GM06990 (cell line): ENCODE measurements around the gene TNP2.

Experiments used
- DNase-seq: peaks from one replicate; pipeline ENCODE4 v3.0.0-alpha.2; 2011; ENCODE audit not compliant: insufficient read length; ENCODE audit errors: extremely low read depth
- H3K27me3 ChIP-seq: replicated peaks from 2 replicates; pipeline ENCODE4 v1.6.0; 2011; ENCODE audit warnings: low read length; ENCODE audit not compliant: control insufficient read depth, insufficient read depth
- H3K36me3 ChIP-seq: 2 replicates; pipeline ENCODE4 v1.5.1; 2011; ENCODE audit warnings: low read length; ENCODE audit not compliant: control insufficient read depth, insufficient read depth
- H3K4me3 ChIP-seq: replicated peaks from 2 replicates; pipeline ENCODE4 v1.5.1; 2011; ENCODE audit warnings: low read depth, mild to moderate bottlenecking, control low read depth, low read length
- TF ChIP-seq, protein P1 (sequence below): IDR thresholded peaks from 2 replicates; pipeline ENCODE4 v1.5.1; 2011; ENCODE audit warnings: low read length, control low read depth, mild to moderate bottlenecking, inconsistent platforms; ENCODE audit not compliant: insufficient read depth, poor library complexity, severe bottlenecking

TNP2 gene

DNA sequence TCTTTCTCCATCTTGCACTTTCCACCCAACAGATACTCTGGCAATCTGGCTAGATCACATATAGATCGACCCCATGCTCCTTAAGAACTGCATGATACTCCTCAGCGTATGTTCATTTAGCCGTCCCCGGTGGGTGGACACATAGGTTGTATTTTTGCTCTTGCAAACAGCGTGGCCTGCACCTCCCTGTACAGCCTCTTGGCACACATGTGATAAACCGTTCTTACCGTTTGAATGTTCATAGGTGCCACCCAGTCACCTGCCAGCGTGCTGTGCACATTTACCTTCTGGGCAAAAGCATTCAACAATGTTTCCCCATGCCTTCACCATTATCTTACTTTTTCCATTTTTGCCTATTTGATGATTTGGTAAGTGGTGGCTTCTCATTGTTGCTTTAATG lies 6.2 kb downstream of the TNP2 start:
- H3K27me3 ChIP-seq: no peaks in the 10 kb centered on the region
- H3K4me3 ChIP-seq: no peak overlapping the region
- no peak for DNase-seq
- TF ChIP-seq, protein P1, sequence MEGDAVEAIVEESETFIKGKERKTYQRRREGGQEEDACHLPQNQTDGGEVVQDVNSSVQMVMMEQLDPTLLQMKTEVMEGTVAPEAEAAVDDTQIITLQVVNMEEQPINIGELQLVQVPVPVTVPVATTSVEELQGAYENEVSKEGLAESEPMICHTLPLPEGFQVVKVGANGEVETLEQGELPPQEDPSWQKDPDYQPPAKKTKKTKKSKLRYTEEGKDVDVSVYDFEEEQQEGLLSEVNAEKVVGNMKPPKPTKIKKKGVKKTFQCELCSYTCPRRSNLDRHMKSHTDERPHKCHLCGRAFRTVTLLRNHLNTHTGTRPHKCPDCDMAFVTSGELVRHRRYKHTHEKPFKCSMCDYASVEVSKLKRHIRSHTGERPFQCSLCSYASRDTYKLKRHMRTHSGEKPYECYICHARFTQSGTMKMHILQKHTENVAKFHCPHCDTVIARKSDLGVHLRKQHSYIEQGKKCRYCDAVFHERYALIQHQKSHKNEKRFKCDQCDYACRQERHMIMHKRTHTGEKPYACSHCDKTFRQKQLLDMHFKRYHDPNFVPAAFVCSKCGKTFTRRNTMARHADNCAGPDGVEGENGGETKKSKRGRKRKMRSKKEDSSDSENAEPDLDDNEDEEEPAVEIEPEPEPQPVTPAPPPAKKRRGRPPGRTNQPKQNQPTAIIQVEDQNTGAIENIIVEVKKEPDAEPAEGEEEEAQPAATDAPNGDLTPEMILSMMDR: no peak
- no peaks in the 10 kb centered on the region for H3K36me3 ChIP-seq

DNA sequence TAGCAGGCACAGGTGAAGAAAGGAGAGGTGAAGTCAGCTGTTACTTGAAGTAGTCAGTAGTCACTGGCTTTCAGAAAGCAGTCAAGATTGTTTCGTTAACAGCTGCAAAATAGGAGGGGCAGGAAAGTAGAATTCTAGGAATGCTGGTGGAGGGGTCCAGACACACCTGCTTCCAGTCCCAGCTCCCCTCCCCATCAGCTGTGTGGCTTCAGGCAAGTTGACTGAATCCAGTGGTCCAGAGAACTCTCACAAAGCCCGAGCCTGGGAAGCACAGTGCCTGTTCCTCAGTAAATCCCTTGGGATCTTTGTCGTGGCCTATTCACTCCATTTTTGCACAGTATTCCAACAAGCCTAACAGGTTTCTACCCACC lies 8.5 kb downstream of the TNP2 start:
- no peaks in the 10 kb centered on the region for H3K27me3 ChIP-seq
- DNase-seq: no peak
- H3K36me3 ChIP-seq: no peaks in the 10 kb centered on the region
- TF ChIP-seq, protein P1: no peak
- H3K4me3 ChIP-seq: no peak overlapping the region

DNA sequence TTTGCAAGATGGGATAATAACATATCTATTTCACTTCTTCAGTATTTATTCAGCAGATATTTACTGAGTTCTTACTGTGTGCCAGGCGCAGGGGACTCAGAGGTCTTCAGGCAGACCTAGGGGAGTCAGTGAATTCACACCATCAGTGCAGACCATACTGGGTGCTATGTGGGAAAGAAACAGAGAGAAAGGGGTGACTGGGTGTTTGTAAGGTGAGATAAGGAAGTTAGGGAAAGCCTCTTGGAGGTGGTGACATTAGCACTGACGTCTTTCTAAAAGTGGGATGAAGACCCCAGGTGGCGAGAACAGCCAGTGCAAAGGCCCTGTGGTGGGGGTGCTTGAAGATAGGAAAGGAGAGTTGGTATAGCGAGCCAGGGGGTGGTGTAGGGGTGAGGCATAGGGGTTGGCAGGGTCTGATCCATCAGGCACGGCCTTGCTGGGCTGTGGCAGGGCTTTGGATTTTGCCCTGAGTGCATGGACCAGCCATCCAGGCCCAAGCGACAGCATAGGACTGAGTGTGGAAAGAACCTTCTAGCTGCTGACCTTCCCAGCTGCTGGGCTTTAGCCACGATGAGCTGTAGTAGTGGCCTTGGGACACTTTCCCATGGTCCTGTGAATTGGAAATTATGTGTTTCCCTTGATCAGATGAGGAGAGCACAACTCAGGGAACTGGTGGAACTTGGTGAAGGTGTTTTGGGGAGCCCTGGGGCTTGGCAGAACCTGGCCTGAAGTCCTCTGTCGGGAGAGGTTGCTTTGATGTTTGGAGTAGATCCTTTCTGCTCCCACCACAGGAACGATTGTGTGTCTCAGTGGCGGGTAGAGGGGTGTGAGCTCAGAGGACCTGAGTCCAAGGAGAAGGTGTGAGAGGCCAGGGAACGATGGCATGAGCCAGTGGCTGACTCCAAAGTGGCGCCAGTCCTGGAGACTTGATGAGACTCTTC lies 9.2 kb downstream of the TNP2 start:
- Histone ChIP-seq H3K4me3 (no peak overlapping the region), H3K36me3 (no peaks in the 10 kb centered on the region), H3K27me3 (no peaks in the 10 kb centered on the region)
- no peak for DNase-seq
- TF ChIP-seq, protein P1: no peak

DNA sequence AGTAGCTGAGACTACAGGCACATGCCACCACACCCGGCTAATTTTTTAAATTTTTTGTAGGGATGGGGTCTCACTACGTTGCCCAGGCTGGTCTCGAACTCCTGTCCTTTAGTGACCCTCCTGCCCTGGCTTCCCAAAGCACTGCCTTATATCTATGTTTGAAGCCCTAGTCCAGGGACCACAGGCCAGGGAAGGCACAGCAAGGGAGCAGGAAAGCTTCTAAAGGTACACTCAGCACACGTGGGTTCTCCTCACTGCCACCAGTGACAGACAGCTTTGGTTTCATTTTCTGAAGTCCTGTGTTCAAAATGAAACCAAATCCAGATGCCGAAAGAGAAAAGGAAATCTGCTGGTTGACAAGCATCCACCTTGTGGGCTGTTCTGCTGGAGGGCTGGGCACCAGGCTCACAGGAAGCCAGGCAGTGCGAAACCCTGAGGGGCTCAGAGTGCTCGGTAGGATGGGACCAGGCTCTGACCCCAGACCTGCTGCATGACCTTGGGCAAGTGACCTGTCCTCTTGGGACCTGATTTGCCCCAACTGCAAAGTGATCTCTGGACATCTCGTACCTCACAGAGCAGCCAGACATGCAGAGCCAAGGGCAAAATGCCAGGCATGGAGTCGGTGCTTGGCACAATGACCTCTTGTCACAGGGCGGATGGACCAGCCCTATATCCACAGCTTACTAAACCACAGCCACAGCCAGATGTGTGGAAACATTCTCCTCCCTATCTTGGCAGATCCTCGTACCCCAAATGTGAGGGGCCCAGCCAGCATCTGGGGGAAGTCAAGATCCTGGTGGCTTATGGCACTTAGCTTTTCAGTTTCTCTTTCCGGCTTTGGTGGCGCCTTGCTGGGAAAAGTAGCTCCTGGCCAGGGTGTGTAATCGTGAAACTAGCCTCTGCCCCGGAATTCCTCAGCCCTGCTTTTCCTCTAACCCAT lies 10.3 kb downstream of the TNP2 start:
- Histone ChIP-seq H3K4me3 (peak overlapping the region; percentile 10; the same call in 1 of the 2 replicates), H3K36me3 (peaks cover 5% of the 10 kb centered on the region), H3K27me3 (no peaks in the 10 kb centered on the region)
- TF ChIP-seq, protein P1: no peak
- DNase-seq: peak; percentile 61

DNA sequence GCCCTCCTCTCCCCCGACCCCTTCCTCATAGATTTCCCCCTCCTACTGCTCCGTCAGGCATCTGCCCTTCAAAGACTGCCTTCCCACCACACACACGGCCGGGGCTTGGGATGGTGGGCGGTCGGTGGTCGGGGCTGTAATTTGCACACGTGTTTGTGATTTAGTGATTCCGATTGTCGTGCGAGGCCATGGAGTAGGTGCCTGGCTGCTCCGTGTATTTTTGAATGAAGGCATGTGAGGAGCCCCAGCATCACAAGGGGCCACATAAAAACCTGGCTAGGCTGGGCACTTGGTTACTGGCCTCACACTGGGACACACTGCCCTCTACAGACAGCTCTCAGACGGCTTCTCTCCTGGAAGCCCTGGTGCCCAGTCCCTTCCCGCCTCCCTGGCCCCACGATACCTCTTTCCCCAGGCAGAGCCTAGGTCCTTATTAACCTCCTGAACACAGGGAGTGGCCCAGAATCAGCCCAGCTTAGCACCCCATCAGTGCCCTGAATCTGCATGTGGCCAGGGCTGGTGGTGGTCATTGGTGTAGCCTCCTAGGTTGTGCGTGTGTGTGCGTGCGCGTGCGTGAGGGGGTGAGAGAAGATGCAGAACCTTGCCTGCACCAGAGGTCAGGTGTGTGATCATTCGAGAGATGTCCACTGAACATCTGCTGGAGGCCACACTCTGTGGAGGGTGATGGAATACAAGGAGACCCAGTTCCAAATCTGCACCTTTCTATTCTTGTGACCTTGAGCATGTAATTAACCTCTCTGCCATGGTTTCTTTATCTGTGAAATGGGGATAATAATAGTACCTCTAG lies 11.8 kb downstream of the TNP2 start:
- Histone ChIP-seq H3K4me3 (peak overlapping the region; percentile 87), H3K36me3 (peaks cover 14% of the 10 kb centered on the region), H3K27me3 (no peaks in the 10 kb centered on the region)
- TF ChIP-seq, protein P1: peak; percentile 72
- DNase-seq: peak; percentile 48
